ENCODE data around the gene KDM4C. TPM values are rescaled to one million over a fixed set of nuclear protein-coding genes. Genes with fewer than 3 reads are reported as not detected.

KDM4C gene
- total RNA-seq, 2 experiments from 2014 or later: 51.5 to 60.3 TPM

DNA sequence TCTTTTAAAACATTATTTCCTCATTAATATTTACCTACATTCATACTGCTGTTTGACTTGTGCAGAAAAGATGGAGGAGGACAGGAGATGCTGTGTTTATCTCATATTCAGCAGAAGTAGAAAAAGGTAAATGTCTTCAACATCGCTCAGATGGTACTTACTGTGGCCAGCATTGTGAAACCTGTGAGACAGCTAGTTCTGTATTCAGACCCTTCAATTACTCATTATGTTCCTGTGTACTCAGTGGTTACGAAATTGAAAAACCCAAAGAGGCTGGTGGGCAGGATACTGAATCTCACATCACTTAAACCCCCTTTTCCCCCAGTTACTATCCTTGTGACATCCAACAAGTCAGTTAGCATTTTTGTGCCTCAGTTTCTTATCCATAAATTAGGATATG, 216.0 kb downstream of the KDM4C start:
- no peak overlapping the region for H3K4me2 ChIP-seq (ENCODE audit: low read length)
- no peaks in the 10 kb centered on the region for H3K4me1 ChIP-seq (ENCODE audit: insufficient read depth, low read length, poor library complexity, severe bottlenecking)
- H3K9me2 ChIP-seq (ENCODE audit: insufficient read depth, low read length): no peaks in the 10 kb centered on the region
- no peak for TF ChIP-seq EZH2phosphoT487 (IDR thresholded peaks at IDR 0.05; ENCODE audit: borderline replicate concordance, low read depth, low read length)
- TF ChIP-seq, protein P1, sequence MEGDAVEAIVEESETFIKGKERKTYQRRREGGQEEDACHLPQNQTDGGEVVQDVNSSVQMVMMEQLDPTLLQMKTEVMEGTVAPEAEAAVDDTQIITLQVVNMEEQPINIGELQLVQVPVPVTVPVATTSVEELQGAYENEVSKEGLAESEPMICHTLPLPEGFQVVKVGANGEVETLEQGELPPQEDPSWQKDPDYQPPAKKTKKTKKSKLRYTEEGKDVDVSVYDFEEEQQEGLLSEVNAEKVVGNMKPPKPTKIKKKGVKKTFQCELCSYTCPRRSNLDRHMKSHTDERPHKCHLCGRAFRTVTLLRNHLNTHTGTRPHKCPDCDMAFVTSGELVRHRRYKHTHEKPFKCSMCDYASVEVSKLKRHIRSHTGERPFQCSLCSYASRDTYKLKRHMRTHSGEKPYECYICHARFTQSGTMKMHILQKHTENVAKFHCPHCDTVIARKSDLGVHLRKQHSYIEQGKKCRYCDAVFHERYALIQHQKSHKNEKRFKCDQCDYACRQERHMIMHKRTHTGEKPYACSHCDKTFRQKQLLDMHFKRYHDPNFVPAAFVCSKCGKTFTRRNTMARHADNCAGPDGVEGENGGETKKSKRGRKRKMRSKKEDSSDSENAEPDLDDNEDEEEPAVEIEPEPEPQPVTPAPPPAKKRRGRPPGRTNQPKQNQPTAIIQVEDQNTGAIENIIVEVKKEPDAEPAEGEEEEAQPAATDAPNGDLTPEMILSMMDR (conservative IDR thresholded peaks at IDR 0.05; ENCODE audit: low read length): no peak
- H3K4me3 ChIP-seq (ENCODE audit: low read depth, low read length, poor library complexity, severe bottlenecking): no peak overlapping the region
- H3K36me3 ChIP-seq (ENCODE audit: insufficient read depth, low read length): no peaks in the 10 kb centered on the region
- no peaks in the 10 kb centered on the region for H3K9me3 ChIP-seq (ENCODE audit: low read length)
- ChIA-PET POLR2A (no interaction called here), CTCF (ENCODE audit: unreplicated experiment) (no interaction called here)
- no peak overlapping the region for H3K27ac ChIP-seq (ENCODE audit: low read depth, low read length, poor library complexity, severe bottlenecking)
- H2AFZ ChIP-seq (ENCODE audit: low read length): no peak overlapping the region
- no TSS peak for BruUV-seq (replicated peaks)
- no peak for DNase-seq (ENCODE audit: low spot score)
- intact Hi-C loops (cut with micrococcal nuclease; ENCODE audit: unreplicated experiment): no loop called here
- H4K20me1 ChIP-seq (ENCODE audit: insufficient read depth, low read length): no peaks in the 10 kb centered on the region
- H3K79me2 ChIP-seq (ENCODE audit: insufficient read depth, low read depth, low read length): no peaks in the 10 kb centered on the region

DNA sequence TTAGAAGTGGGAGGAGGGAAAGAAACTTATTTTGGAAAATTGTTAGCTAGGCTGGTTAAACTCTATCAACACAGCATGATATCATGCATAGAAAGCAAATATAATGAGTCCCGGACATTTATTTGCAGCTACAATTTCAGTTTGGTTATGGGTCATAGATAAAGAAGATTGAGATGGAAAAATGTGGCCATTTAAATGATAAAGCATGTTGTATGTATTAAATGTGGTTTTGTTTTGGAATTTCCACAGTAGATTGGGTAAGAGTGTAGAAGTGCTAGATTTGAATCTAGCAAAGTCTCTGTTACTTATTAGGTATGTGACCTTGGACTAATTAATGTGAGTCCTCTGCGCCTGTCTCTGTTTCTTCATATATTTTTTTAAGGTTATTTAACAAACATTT, 217.4 kb downstream of the KDM4C start:
- Histone ChIP-seq H3K36me3 (ENCODE audit: insufficient read depth, low read length) (no peaks in the 10 kb centered on the region), H3K9me2 (ENCODE audit: insufficient read depth, low read length) (no peaks in the 10 kb centered on the region), H4K20me1 (ENCODE audit: insufficient read depth, low read length) (no peaks in the 10 kb centered on the region), H3K4me3 (ENCODE audit: low read depth, low read length, poor library complexity, severe bottlenecking) (no peak overlapping the region), H3K4me1 (ENCODE audit: insufficient read depth, low read length, poor library complexity, severe bottlenecking) (no peaks in the 10 kb centered on the region), H3K4me2 (ENCODE audit: low read length) (no peak overlapping the region), H3K9me3 (ENCODE audit: low read length) (no peaks in the 10 kb centered on the region), H2AFZ (ENCODE audit: low read length) (no peak overlapping the region), H3K79me2 (ENCODE audit: insufficient read depth, low read depth, low read length) (no peaks in the 10 kb centered on the region), H3K27ac (ENCODE audit: low read depth, low read length, poor library complexity, severe bottlenecking) (no peak overlapping the region)
- intact Hi-C loops (cut with micrococcal nuclease; ENCODE audit: unreplicated experiment): no loop called here
- no TSS peak for BruUV-seq (replicated peaks)
- no peak for TF ChIP-seq EZH2phosphoT487 (IDR thresholded peaks at IDR 0.05; ENCODE audit: borderline replicate concordance, low read depth, low read length)
- TF ChIP-seq, protein P1 (conservative IDR thresholded peaks at IDR 0.05; ENCODE audit: low read length): no peak
- POLR2A ChIA-PET: no interaction called here
- no peak for DNase-seq (ENCODE audit: low spot score)
- CTCF ChIA-PET (ENCODE audit: unreplicated experiment): no interaction called here

DNA sequence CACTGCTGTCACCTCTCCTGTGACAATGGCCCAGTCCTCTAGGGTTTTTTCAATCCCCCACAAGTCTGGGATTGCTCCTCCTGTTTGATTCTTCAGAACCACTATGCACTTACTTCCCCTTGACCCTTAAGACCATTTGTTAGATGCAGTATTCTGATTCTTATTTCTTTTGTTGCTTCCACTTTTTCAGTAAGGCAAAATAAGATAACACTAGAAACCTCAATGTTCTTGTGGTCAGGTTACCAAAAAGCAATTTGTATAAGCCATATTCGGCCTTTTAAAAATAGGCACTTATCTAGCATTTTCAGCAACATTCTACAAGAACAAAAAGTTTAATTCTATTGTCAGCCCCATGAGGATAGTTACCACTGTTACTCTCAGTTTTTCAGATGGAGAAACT, 220.0 kb downstream of the KDM4C start:
- H3K27ac ChIP-seq (ENCODE audit: low read depth, low read length, poor library complexity, severe bottlenecking): no peak overlapping the region
- no peak for DNase-seq (ENCODE audit: low spot score)
- BruUV-seq (replicated peaks): no TSS peak
- POLR2A ChIA-PET: interaction anchor here (0.7 kb wide), 1 partner anchor 1179 kb away, joined by 3 read pairs; no protein-coding TSS in a partner anchor
- H3K4me2 ChIP-seq (ENCODE audit: low read length): no peak overlapping the region
- no peaks in the 10 kb centered on the region for H3K79me2 ChIP-seq (ENCODE audit: insufficient read depth, low read depth, low read length)
- CTCF ChIA-PET (ENCODE audit: unreplicated experiment): no interaction called here
- no peaks in the 10 kb centered on the region for H3K9me3 ChIP-seq (ENCODE audit: low read length)
- peaks cover 4% of the 10 kb centered on the region; the same call in 1 of the 2 replicates for H3K36me3 ChIP-seq (ENCODE audit: insufficient read depth, low read length)
- intact Hi-C loops (cut with micrococcal nuclease; ENCODE audit: unreplicated experiment): no loop called here
- no peak for TF ChIP-seq EZH2phosphoT487 (IDR thresholded peaks at IDR 0.05; ENCODE audit: borderline replicate concordance, low read depth, low read length)
- TF ChIP-seq, protein P1 (conservative IDR thresholded peaks at IDR 0.05; ENCODE audit: low read length): no peak
- H3K4me3 ChIP-seq (ENCODE audit: low read depth, low read length, poor library complexity, severe bottlenecking): no peak overlapping the region
- no peaks in the 10 kb centered on the region for H3K9me2 ChIP-seq (ENCODE audit: insufficient read depth, low read length)
- no peaks in the 10 kb centered on the region for H3K4me1 ChIP-seq (ENCODE audit: insufficient read depth, low read length, poor library complexity, severe bottlenecking)
- H4K20me1 ChIP-seq (ENCODE audit: insufficient read depth, low read length): no peaks in the 10 kb centered on the region
- H2AFZ ChIP-seq (ENCODE audit: low read length): no peak overlapping the region
